ENCODE results near the gene NR6A1. TPM values are rescaled to one million over a fixed set of nuclear protein-coding genes. Genes with fewer than 3 reads are reported as not detected.

Gene NR6A1
- total RNA-seq, 2 experiments from 2014 or later: 17.5 to 23.0 TPM

- Histone ChIP-seq H3K4me3 (ENCODE audit: low read depth, low read length, poor library complexity, severe bottlenecking) (no peak overlapping the region), H4K20me1 (ENCODE audit: insufficient read depth, low read length) (no peaks in the 10 kb centered on the region), H3K79me2 (ENCODE audit: insufficient read depth, low read depth, low read length) (no peaks in the 10 kb centered on the region), H3K4me1 (ENCODE audit: insufficient read depth, low read length, poor library complexity, severe bottlenecking) (peaks cover 16% of the 10 kb centered on the region), H3K36me3 (ENCODE audit: insufficient read depth, low read length) (no peaks in the 10 kb centered on the region), H3K27ac (ENCODE audit: low read depth, low read length, poor library complexity, severe bottlenecking) (no peak overlapping the region), H3K9me3 (ENCODE audit: low read length) (no peaks in the 10 kb centered on the region), H3K4me2 (ENCODE audit: low read length) (no peak overlapping the region), H2AFZ (ENCODE audit: low read length) (no peak overlapping the region), H3K9me2 (ENCODE audit: insufficient read depth, low read length) (no peaks in the 10 kb centered on the region)
- ChIA-PET POLR2A (no interaction called here), CTCF (ENCODE audit: unreplicated experiment) (no interaction called here)
- no peak for DNase-seq (ENCODE audit: low spot score)
- TF ChIP-seq EZH2phosphoT487 (IDR thresholded peaks at IDR 0.05; ENCODE audit: borderline replicate concordance, low read depth, low read length) (no peak), CTCF (conservative IDR thresholded peaks at IDR 0.05; ENCODE audit: low read length) (no peak)
- no TSS peak for BruUV-seq (replicated peaks)
- intact Hi-C loops (cut with micrococcal nuclease; ENCODE audit: unreplicated experiment): no loop called here
Observed at GRCh38 chr9:124815601-124816000, 44.5 kb upstream of the NR6A1 start.

- no TSS peak for BruUV-seq (replicated peaks)
- no peak for DNase-seq (ENCODE audit: low spot score)
- no peak overlapping the region for H2AFZ ChIP-seq (ENCODE audit: low read length)
- H3K4me2 ChIP-seq (ENCODE audit: low read length): no peak overlapping the region
- H3K27ac ChIP-seq (ENCODE audit: low read depth, low read length, poor library complexity, severe bottlenecking): no peak overlapping the region
- H3K4me3 ChIP-seq (ENCODE audit: low read depth, low read length, poor library complexity, severe bottlenecking): no peak overlapping the region
- no peaks in the 10 kb centered on the region for H3K79me2 ChIP-seq (ENCODE audit: insufficient read depth, low read depth, low read length)
- TF ChIP-seq EZH2phosphoT487 (IDR thresholded peaks at IDR 0.05; ENCODE audit: borderline replicate concordance, low read depth, low read length) (no peak), CTCF (conservative IDR thresholded peaks at IDR 0.05; ENCODE audit: low read length) (no peak)
- peaks cover 13% of the 10 kb centered on the region for H3K4me1 ChIP-seq (ENCODE audit: insufficient read depth, low read length, poor library complexity, severe bottlenecking)
- no peaks in the 10 kb centered on the region for H4K20me1 ChIP-seq (ENCODE audit: insufficient read depth, low read length)
- H3K9me2 ChIP-seq (ENCODE audit: insufficient read depth, low read length): no peaks in the 10 kb centered on the region
- CTCF ChIA-PET (ENCODE audit: unreplicated experiment): no interaction called here
- intact Hi-C loops (cut with micrococcal nuclease; ENCODE audit: unreplicated experiment): no loop called here
- H3K36me3 ChIP-seq (ENCODE audit: insufficient read depth, low read length): no peaks in the 10 kb centered on the region
- no peaks in the 10 kb centered on the region for H3K9me3 ChIP-seq (ENCODE audit: low read length)
- POLR2A ChIA-PET: no interaction called here
Observed at GRCh38 chr9:124814164-124814535, 43.0 kb upstream of the NR6A1 start.

GRCh38 chr9:124813501-124814163 is 42.5 kb upstream of the NR6A1 start:
- no peak overlapping the region for H3K4me2 ChIP-seq (ENCODE audit: low read length)
- no peaks in the 10 kb centered on the region for H3K9me3 ChIP-seq (ENCODE audit: low read length)
- no peaks in the 10 kb centered on the region for H3K36me3 ChIP-seq (ENCODE audit: insufficient read depth, low read length)
- ChIA-PET CTCF (ENCODE audit: unreplicated experiment) (no interaction called here), POLR2A (no interaction called here)
- TF ChIP-seq CTCF (conservative IDR thresholded peaks at IDR 0.05; ENCODE audit: low read length): no peak
- no peak for TF ChIP-seq EZH2phosphoT487 (IDR thresholded peaks at IDR 0.05; ENCODE audit: borderline replicate concordance, low read depth, low read length)
- peaks cover 8% of the 10 kb centered on the region for H3K4me1 ChIP-seq (ENCODE audit: insufficient read depth, low read length, poor library complexity, severe bottlenecking)
- H3K9me2 ChIP-seq (ENCODE audit: insufficient read depth, low read length): no peaks in the 10 kb centered on the region
- intact Hi-C loops (cut with micrococcal nuclease; ENCODE audit: unreplicated experiment): no loop called here
- no peaks in the 10 kb centered on the region for H4K20me1 ChIP-seq (ENCODE audit: insufficient read depth, low read length)
- H3K27ac ChIP-seq (ENCODE audit: low read depth, low read length, poor library complexity, severe bottlenecking): no peak overlapping the region
- no peak overlapping the region for H2AFZ ChIP-seq (ENCODE audit: low read length)
- no peak for DNase-seq (ENCODE audit: low spot score)
- H3K79me2 ChIP-seq (ENCODE audit: insufficient read depth, low read depth, low read length): no peaks in the 10 kb centered on the region
- BruUV-seq (replicated peaks): no TSS peak
- H3K4me3 ChIP-seq (ENCODE audit: low read depth, low read length, poor library complexity, severe bottlenecking): no peak overlapping the region
